OCI-LY7 (cell line): Measurements from ENCODE around the gene CNIH2. TPM values are rescaled to one million over a fixed set of nuclear protein-coding genes. Genes with fewer than 3 reads are reported as not detected.
"Not testable (repeated sequence)": the region's sequence is repeated elsewhere in the genome, so short reads cannot be mapped to it uniquely, and the experiment has no call there.

Experiments used
- BruUV-seq: library from RNA; stranded (reverse); fragments of 400-500 nt; replicated peaks from 2 replicates; lab custom pipeline; 2021; lab: Mats Ljungman, UMichigan
- CTCF ChIA-PET: fragments of 300-600 bp; sonication (Branson Sonifier 250); formaldehyde crosslinking; loops from one replicate; lab custom pipeline; 2022; ENCODE audit warnings: antibody characterized with exemption; ENCODE audit not compliant: unreplicated experiment; lab: Charles Lee
- POLR2A ChIA-PET: fragments of 300-600 bp; sonication (Branson Sonifier 250); formaldehyde crosslinking; loops from one replicate; lab custom pipeline; 2022; ENCODE audit warnings: antibody characterized with exemption; lab: Charles Lee
- DNase-seq: peaks from one replicate; pipeline ENCODE4 v3.0.0-alpha.2; 2015; ENCODE audit warnings: low spot score
- H2AFZ ChIP-seq: fragments of 200-600 bp; sonication (generic), shearing (Covaris generic); 2 replicates; pipeline ENCODE4 v1.6.1; 2014; ENCODE audit warnings: mild to moderate bottlenecking, antibody characterized with exemption, low read length, moderate library complexity
- H3K27ac ChIP-seq: fragments of 200-600 bp; sonication (generic); 2 replicates; pipeline ENCODE4 v1.5.1; 2014; ENCODE audit warnings: mixed run types, low read depth, mild to moderate bottlenecking, moderate library complexity, low read length, inconsistent platforms; ENCODE audit not compliant: poor library complexity, severe bottlenecking
- H3K36me3 ChIP-seq: fragments of 200-600 bp; sonication (generic); 2 replicates; pipeline ENCODE4 v1.6.1; 2014; ENCODE audit warnings: mild to moderate bottlenecking, antibody characterized with exemption, low read length, moderate library complexity, mixed read lengths; ENCODE audit not compliant: insufficient read depth
- H3K4me1 ChIP-seq: fragments of 200-600 bp; sonication (generic); 2 replicates; pipeline ENCODE4 v1.5.1; 2014; ENCODE audit warnings: mild to moderate bottlenecking, low read length; ENCODE audit not compliant: insufficient read depth, poor library complexity, severe bottlenecking
- H3K4me2 ChIP-seq: fragments of 200-600 bp; sonication (generic); 2 replicates; pipeline ENCODE4 v1.6.1; 2014; ENCODE audit warnings: mild to moderate bottlenecking, low read length
- H3K4me3 ChIP-seq: fragments of 200-600 bp; sonication (generic); 2 replicates; pipeline ENCODE4 v1.5.1; 2014; ENCODE audit warnings: mild to moderate bottlenecking, low read depth, low read length; ENCODE audit not compliant: poor library complexity, severe bottlenecking
- H3K79me2 ChIP-seq: fragments of 200-600 bp; sonication (generic); 2 replicates; pipeline ENCODE4 v1.6.1; 2016; ENCODE audit warnings: low read depth, mild to moderate bottlenecking, low read length, moderate library complexity, mixed read lengths; ENCODE audit not compliant: insufficient read depth
- H3K9me2 ChIP-seq: fragments of 200-600 bp; sonication (generic); 2 replicates; pipeline ENCODE4 v1.6.1; 2016; ENCODE audit warnings: mild to moderate bottlenecking, low read length, mixed read lengths; ENCODE audit not compliant: insufficient read depth
- H3K9me3 ChIP-seq: fragments of 200-600 bp; sonication (generic); 2 replicates; pipeline ENCODE4 v1.6.1; 2014; ENCODE audit warnings: mild to moderate bottlenecking, mixed run types, low read length, mixed read lengths
- H4K20me1 ChIP-seq: fragments of 200-600 bp; sonication (generic); 2 replicates; pipeline ENCODE4 v1.6.1; 2014; ENCODE audit warnings: mild to moderate bottlenecking, antibody characterized with exemption, low read length, moderate library complexity, mixed read lengths; ENCODE audit not compliant: insufficient read depth
- CTCF ChIP-seq: fragments of 200-600 bp; sonication (generic); conservative IDR thresholded peaks from 2 replicates; pipeline ENCODE4 v1.5.1; 2014; ENCODE audit warnings: mild to moderate bottlenecking, antibody characterized with exemption, low read length, moderate library complexity, mixed read lengths
- EZH2phosphoT487 ChIP-seq: fragments of 200-600 bp; sonication (generic); IDR thresholded peaks from 2 replicates; pipeline ENCODE4 v1.6.1; 2018; ENCODE audit warnings: low read depth, borderline replicate concordance, mild to moderate bottlenecking, mixed run types, antibody characterized with exemption, low read length, moderate library complexity, mixed read lengths
- intact Hi-C: fragments of 100-400 bp; cut with micrococcal nuclease; formaldehyde crosslinking; loops from one replicate; pipeline ENCODE4 v1.10.0; 2022; ENCODE audit not compliant: unreplicated experiment
- total RNA-seq, 2 experiments: library from RNA; depleted of rRNA in 1 of 2; stranded (reverse); fragments of >200 nt in 1 of 2; shearing (Covaris generic) in 1 of 2; gene quantifications; 2 replicates each; pipeline ENCODE4 v1.2.3, GENCODE V29; 2014 to 2022

The CNIH2 gene
- total RNA-seq, 2 experiments from 2014 or later = 0.60 to 2.7 TPM

GRCh38 chr11:66275984-66276612, 1.9 kb upstream of the CNIH2 start:
- Histone ChIP-seq H3K9me2 (no peaks in the 10 kb centered on the region), H3K9me3 (no peaks in the 10 kb centered on the region), H3K4me3 (no peak overlapping the region), H3K4me2 (no peak overlapping the region), H4K20me1 (no peaks in the 10 kb centered on the region), H2AFZ (no peak overlapping the region), H3K4me1 (peaks cover 8% of the 10 kb centered on the region), H3K79me2 (no peaks in the 10 kb centered on the region), H3K27ac (no peak overlapping the region), H3K36me3 (peaks cover 43% of the 10 kb centered on the region)
- BruUV-seq = no TSS peak
- TF ChIP-seq CTCF = no peak
- TF ChIP-seq EZH2phosphoT487 = no peak
- ChIA-PET POLR2A (no interaction called here), CTCF (no interaction called here)
- intact Hi-C loops = no loop called here
- no peak for DNase-seq

- H3K4me2 ChIP-seq, POLR2A ChIA-PET, H3K9me3 ChIP-seq, DNase-seq, H2AFZ ChIP-seq, H3K79me2 ChIP-seq, H3K9me2 ChIP-seq, intact Hi-C loops, H4K20me1 ChIP-seq, H3K27ac ChIP-seq, H3K4me3 ChIP-seq, CTCF ChIA-PET, BruUV-seq: not testable (repeated sequence)
- H3K36me3 ChIP-seq = peaks cover 41% of the 10 kb centered on the region
- H3K4me1 ChIP-seq = peaks cover 11% of the 10 kb centered on the region
Observed at GRCh38 chr11:66276619-66277018, 1.4 kb upstream of the CNIH2 start.

- H3K9me3 ChIP-seq, DNase-seq, H2AFZ ChIP-seq, CTCF ChIA-PET, H3K27ac ChIP-seq, H3K79me2 ChIP-seq, H3K9me2 ChIP-seq, H3K4me3 ChIP-seq, H3K4me2 ChIP-seq, POLR2A ChIA-PET, H4K20me1 ChIP-seq, intact Hi-C loops: not testable (repeated sequence)
- H3K36me3 ChIP-seq = peaks cover 37% of the 10 kb centered on the region
- BruUV-seq = TSS peak; percentile 58
- H3K4me1 ChIP-seq = peaks cover 15% of the 10 kb centered on the region
Observed at GRCh38 chr11:66277064-66277463, 911 bp upstream of the CNIH2 start.
